A549 (cell line): Measurements from ENCODE around the gene GPD1L. TPM values are rescaled to one million over a fixed set of nuclear protein-coding genes. Genes with fewer than 3 reads are reported as not detected.

ENCODE experiments used
- ATAC-seq, 2 experiments: fragments of 200-7000 bp in 1 of 2; fragments of >200 bp in 1 of 2; cut with Nextera tagmentation in 1 of 2; cut with Tn5 transposase in 1 of 2; 3 replicates each; pipeline versions ENCODE4 v1.8.0 to v1.9.1; 2018 to 2020; ENCODE audit warnings: mild to moderate bottlenecking in 1 of 2, moderate library complexity in 1 of 2
- CTCF ChIA-PET: fragments of 300-600 bp; sonication (Branson Sonifier 250); formaldehyde crosslinking; extraction: SDS; loops from one replicate; lab custom pipeline; 2021; ENCODE audit warnings: antibody characterized with exemption, inconsistent platforms; lab: Yijun Ruan, JAX
- POLR2A ChIA-PET: fragments of 350-600 bp; formaldehyde crosslinking; extraction: SDS; loops from one replicate; lab custom pipeline; 2021; ENCODE audit warnings: antibody characterized with exemption, inconsistent platforms; lab: Yijun Ruan, JAX
- DNase-seq, 2 experiments: peaks; one replicate each; pipeline versions ENCODE4 v3.0.0 to v3.0.0-alpha.2; 2011 to 2016; ENCODE audit warnings: low read depth in 1 of 2, low spot score in 1 of 2
- FAIRE-seq: peaks from 2 replicates; lab custom pipeline; 2011; peaks lifted over from hg19 to GRCh38; lab: Jason Lieb, UNC
- H3K27ac ChIP-seq, 2 experiments: fragments of >200 bp; sonication (Bioruptor Twin); formaldehyde crosslinking; 3 replicates each; pipeline ENCODE4 v1.5.1; 2016 to 2017
- H3K4me1 ChIP-seq: fragments of >200 bp; sonication (Bioruptor Twin); formaldehyde crosslinking; 3 replicates; pipeline ENCODE4 v1.6.1; 2016
- H3K4me2 ChIP-seq: fragments of >200 bp; sonication (Bioruptor Twin); formaldehyde crosslinking; 3 replicates; pipeline ENCODE4 v1.6.1; 2016
- H3K4me3 ChIP-seq: fragments of >200 bp; sonication (Bioruptor Twin); formaldehyde crosslinking; 3 replicates; pipeline ENCODE4 v1.5.1; 2016
- H3K9me3 ChIP-seq: fragments of >200 bp; sonication (Bioruptor Twin); formaldehyde crosslinking; 3 replicates; pipeline ENCODE4 v1.6.1; 2016
- CBX2 ChIP-seq: fragments of 200-600 bp; sonication (generic); IDR thresholded peaks from 2 replicates; pipeline ENCODE4 v1.6.1; 2016; ENCODE audit warnings: low read depth, mild to moderate bottlenecking, borderline replicate concordance
- CEBPB ChIP-seq, 2 experiments: fragments of >200 bp in 1 of 2; sonication (Bioruptor Twin) in 1 of 2; formaldehyde crosslinking in 1 of 2; IDR thresholded peaks; 2 replicates each; pipeline ENCODE4 v1.6.1; 2012 to 2016
- CHD4 ChIP-seq: fragments of 200-600 bp; sonication (generic); IDR thresholded peaks from 2 replicates; pipeline ENCODE4 v1.6.1; 2016; ENCODE audit warnings: antibody characterized with exemption, mild to moderate bottlenecking, borderline replicate concordance
- ELK1 ChIP-seq: fragments of 150-350 bp; IDR thresholded peaks from 2 replicates; pipeline ENCODE4 v1.6.1; 2014; ENCODE audit warnings: low read depth, mild to moderate bottlenecking, low read length
- FOSB ChIP-seq: fragments of 250-450 bp; sonication (Bioruptor Pico); IDR thresholded peaks from 2 replicates; pipeline ENCODE4 v1.5.0; 2020; ENCODE audit warnings: mild to moderate bottlenecking, moderate library complexity
- HES2 ChIP-seq: fragments of >200 bp; sonication (Bioruptor Twin); formaldehyde crosslinking; IDR thresholded peaks from 2 replicates; pipeline ENCODE4 v1.6.1; 2016
- HOXB13 ChIP-seq: fragments of 250-450 bp; sonication (Bioruptor Pico); IDR thresholded peaks from 2 replicates; pipeline ENCODE4 v1.5.0; 2020; ENCODE audit warnings: low read depth, mild to moderate bottlenecking, moderate library complexity
- JUNB ChIP-seq: fragments of >200 bp; sonication (Bioruptor Twin); formaldehyde crosslinking; IDR thresholded peaks from 2 replicates; pipeline ENCODE4 v1.6.1; 2016
- KDM5A ChIP-seq: fragments of 200-600 bp; sonication (generic); IDR thresholded peaks from 2 replicates; pipeline ENCODE4 v1.6.1; 2016; ENCODE audit warnings: antibody characterized with exemption, mild to moderate bottlenecking
- MAFK ChIP-seq: fragments of 450-650 bp; IDR thresholded peaks from 2 replicates; pipeline ENCODE4 v1.6.1; 2014; ENCODE audit not compliant: partially characterized antibody
- NR3C1 ChIP-seq: fragments of >200 bp; sonication (Bioruptor Twin); formaldehyde crosslinking; IDR thresholded peaks from 3 replicates; pipeline ENCODE4 v1.6.1; 2017
- RFX5 ChIP-seq: fragments of 450-650 bp; IDR thresholded peaks from 2 replicates; pipeline ENCODE4 v1.7.1; 2014; ENCODE audit warnings: antibody characterized with exemption, mild to moderate bottlenecking, moderate library complexity
- RNF2 ChIP-seq: fragments of 200-600 bp; sonication (generic); IDR thresholded peaks from 2 replicates; pipeline ENCODE4 v1.6.1; 2016; ENCODE audit warnings: low read depth, mild to moderate bottlenecking, antibody characterized with exemption, moderate library complexity, borderline replicate concordance
- TFCP2L1 ChIP-seq: fragments of 250-450 bp; sonication (Bioruptor Pico); IDR thresholded peaks from 2 replicates; pipeline ENCODE4 v1.5.0; 2021; ENCODE audit warnings: mild to moderate bottlenecking
- TP53 ChIP-seq: fragments of 250-450 bp; sonication (Bioruptor Pico); IDR thresholded peaks from 2 replicates; pipeline ENCODE4 v1.5.0; 2021; ENCODE audit warnings: mild to moderate bottlenecking, moderate library complexity
- ZFP36 ChIP-seq: fragments of 450-650 bp; IDR thresholded peaks from 2 replicates; pipeline ENCODE4 v1.6.1; 2014; ENCODE audit warnings: borderline replicate concordance; ENCODE audit not compliant: partially characterized antibody
- ZSCAN20 ChIP-seq: fragments of 250-450 bp; sonication (Bioruptor Pico); IDR thresholded peaks from 2 replicates; pipeline ENCODE4 v1.8.0; 2022; ENCODE audit warnings: mild to moderate bottlenecking, moderate library complexity
- WGBS: methylation state at CpG from one replicate; pipeline ENCODE4 v1.1.6; 2017; ENCODE audit errors: missing lambda C conversion rate; 5-methylcytosine and 5-hydroxymethylcytosine counted together
- polyA plus RNA-seq, 4 experiments: library from polyadenylated mRNA; depleted of rRNA in 3 of 4; stranded (reverse); fragments of >200 nt; fragmentation: RNase III in 1 of 4; extraction: RNeasy Plus Mini Kit Qiagen cat#74134 plus additional on column Dnase treatment in 1 of 4; gene quantifications; 2 replicates in 3 of 4; 3 replicates in 1 of 4; pipeline ENCODE4 v1.2.3, GENCODE V29; 2011 to 2017
- TF ChIP-seq, protein P1 (sequence below): fragments of 250-450 bp; sonication (Bioruptor Pico); IDR thresholded peaks from 2 replicates; pipeline ENCODE4 v1.5.0; 2021; ENCODE audit warnings: mild to moderate bottlenecking, moderate library complexity, borderline replicate concordance
- TF ChIP-seq, protein P2 (sequence below): fragments of 250-450 bp; sonication (Bioruptor Pico); IDR thresholded peaks from 2 replicates; pipeline ENCODE4 v1.5.0; 2020; ENCODE audit warnings: low read depth, mild to moderate bottlenecking, moderate library complexity
- TF ChIP-seq, protein P3 (sequence below): fragments of >200 bp; sonication (Bioruptor Twin); formaldehyde crosslinking; IDR thresholded peaks from 3 replicates; pipeline ENCODE4 v1.6.1; 2016

The GPD1L gene
- polyA plus RNA-seq, 2 of the 4 experiments (the other 2 are of a cell fraction), result 13.6 to 31.0 TPM

DNA sequence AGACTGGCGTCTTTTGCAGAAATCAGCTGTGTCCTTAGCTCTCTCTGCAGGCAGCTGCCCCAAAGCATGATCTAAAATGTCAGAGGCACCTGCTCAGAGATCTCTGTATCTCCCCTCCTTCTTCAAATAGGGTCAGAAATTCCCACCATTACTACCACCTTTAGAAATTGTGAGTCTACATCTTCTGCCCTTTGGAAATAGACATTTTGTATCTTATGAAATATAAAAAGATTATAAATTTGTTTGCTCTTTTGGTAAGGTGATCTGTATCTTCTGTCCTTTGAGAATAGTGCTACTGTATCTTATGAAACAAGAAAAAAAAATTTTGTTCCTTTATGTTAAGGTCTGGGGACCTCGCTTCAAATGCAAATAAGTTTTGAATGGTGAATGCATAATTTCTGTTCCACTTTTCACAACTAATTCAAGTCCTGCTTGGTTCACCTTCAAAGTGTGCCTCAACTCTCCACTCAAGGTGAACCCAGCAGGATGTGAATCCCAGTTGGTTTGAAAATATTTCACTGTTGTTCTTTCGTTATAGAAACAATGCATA is 28.3 kb upstream of the GPD1L start:
- DNase-seq (no peak), FAIRE-seq (no peak), ATAC-seq (no peak)
- ChIA-PET POLR2A (no interaction called here), CTCF (no interaction called here)
- H3K4me3 ChIP-seq, result no peak overlapping the region
- TF ChIP-seq TP53 (CRISPR knock-in tag) (no peak), MAFK (no peak), JUNB (no peak), ELK1 (no peak)
- TF ChIP-seq, protein P1, sequence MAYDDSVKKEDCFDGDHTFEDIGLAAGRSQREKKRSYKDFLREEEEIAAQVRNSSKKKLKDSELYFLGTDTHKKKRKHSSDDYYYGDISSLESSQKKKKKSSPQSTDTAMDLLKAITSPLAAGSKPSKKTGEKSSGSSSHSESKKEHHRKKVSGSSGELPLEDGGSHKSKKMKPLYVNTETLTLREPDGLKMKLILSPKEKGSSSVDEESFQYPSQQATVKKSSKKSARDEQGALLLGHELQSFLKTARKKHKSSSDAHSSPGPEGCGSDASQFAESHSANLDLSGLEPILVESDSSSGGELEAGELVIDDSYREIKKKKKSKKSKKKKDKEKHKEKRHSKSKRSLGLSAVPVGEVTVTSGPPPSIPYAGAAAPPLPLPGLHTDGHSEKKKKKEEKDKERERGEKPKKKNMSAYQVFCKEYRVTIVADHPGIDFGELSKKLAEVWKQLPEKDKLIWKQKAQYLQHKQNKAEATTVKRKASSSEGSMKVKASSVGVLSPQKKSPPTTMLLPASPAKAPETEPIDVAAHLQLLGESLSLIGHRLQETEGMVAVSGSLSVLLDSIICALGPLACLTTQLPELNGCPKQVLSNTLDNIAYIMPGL (CRISPR knock-in tag), result no peak
- 70% methylated on average over 3 of the region's 3 CpGs for WGBS
- no peaks in the 10 kb centered on the region for H3K9me3 ChIP-seq
- no peak overlapping the region for H3K4me2 ChIP-seq
- peaks cover 8% of the 10 kb centered on the region; the same call in 1 of the 3 replicates for H3K4me1 ChIP-seq
- no peak overlapping the region for H3K27ac ChIP-seq

GRCh38 chr3:32078864-32079263 is 27.6 kb upstream of the GPD1L start:
- ChIA-PET POLR2A (no interaction called here), CTCF (no interaction called here)
- no peak overlapping the region for H3K27ac ChIP-seq
- no peak overlapping the region for H3K4me3 ChIP-seq
- FAIRE-seq (no peak), ATAC-seq (no peak), DNase-seq (no peak)
- H3K9me3 ChIP-seq, result no peaks in the 10 kb centered on the region
- TF ChIP-seq ZFP36 (no peak), RFX5 (no peak), ZSCAN20 (CRISPR knock-in tag) (no peak), NR3C1 (no peak), TFCP2L1 (CRISPR knock-in tag) (no peak), KDM5A (no peak), FOSB (CRISPR knock-in tag) (no peak)
- TF ChIP-seq, protein P2, sequence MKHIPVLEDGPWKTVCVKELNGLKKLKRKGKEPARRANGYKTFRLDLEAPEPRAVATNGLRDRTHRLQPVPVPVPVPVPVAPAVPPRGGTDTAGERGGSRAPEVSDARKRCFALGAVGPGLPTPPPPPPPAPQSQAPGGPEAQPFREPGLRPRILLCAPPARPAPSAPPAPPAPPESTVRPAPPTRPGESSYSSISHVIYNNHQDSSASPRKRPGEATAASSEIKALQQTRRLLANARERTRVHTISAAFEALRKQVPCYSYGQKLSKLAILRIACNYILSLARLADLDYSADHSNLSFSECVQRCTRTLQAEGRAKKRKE, result no peak
- no peak overlapping the region for H3K4me2 ChIP-seq
- H3K4me1 ChIP-seq, result peaks cover 8% of the 10 kb centered on the region; the same call in 1 of the 3 replicates

- WGBS, result 23% methylated on average over 3 of the region's 3 CpGs
- DNase-seq (no peak), ATAC-seq (no peak), FAIRE-seq (peak; percentile 18)
- Histone ChIP-seq H3K4me2 (peak overlapping the region; percentile 25; the same call in 1 of the 3 replicates), H3K27ac (no peak overlapping the region), H3K4me1 (peaks cover 5% of the 10 kb centered on the region; the same call in 1 of the 3 replicates), H3K9me3 (no peaks in the 10 kb centered on the region), H3K4me3 (no peak overlapping the region)
- CTCF ChIA-PET, result no interaction called here
- TF ChIP-seq JUNB (no peak), HES2 (no peak), CEBPB (IDR thresholded peaks at IDR 0.05) (no peak), RNF2 (no peak), CBX2 (no peak), CHD4 (no peak), HOXB13 (CRISPR knock-in tag) (no peak)
- TF ChIP-seq, protein P3, sequence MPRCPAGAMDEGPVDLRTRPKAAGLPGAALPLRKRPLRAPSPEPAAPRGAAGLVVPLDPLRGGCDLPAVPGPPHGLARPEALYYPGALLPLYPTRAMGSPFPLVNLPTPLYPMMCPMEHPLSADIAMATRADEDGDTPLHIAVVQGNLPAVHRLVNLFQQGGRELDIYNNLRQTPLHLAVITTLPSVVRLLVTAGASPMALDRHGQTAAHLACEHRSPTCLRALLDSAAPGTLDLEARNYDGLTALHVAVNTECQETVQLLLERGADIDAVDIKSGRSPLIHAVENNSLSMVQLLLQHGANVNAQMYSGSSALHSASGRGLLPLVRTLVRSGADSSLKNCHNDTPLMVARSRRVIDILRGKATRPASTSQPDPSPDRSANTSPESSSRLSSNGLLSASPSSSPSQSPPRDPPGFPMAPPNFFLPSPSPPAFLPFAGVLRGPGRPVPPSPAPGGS, result no peak
- POLR2A ChIA-PET, result no interaction called here
These were observed 23.7 kb upstream of the GPD1L start for GRCh38 chr3:32082721-32083120.
